ENCODE results near the gene BICC1.

The BICC1 gene

DNA sequence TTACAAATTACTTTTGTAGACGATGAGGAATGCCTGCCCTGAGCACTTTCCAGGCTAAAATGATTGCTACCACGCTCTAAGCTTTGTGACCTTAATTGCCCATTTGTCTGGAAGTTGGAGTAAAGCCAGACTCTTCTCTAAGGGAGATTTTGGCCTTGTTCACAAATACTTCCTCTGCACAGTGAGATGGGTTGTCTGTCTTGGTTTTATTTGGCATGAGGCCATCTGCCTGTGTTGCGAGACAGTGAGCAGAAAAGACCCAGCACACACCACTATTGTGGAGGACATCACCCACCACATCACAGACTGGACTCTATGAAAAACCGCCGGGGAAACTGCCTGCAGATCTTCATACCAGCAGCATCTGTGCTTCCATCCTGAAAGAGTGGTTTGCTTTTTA lies 138.4 kb downstream of the BICC1 start:
- DNase-seq (ENCODE audit: low read depth) = peak; percentile 92

GRCh38 chr10:58651742-58652141 lies 139.1 kb downstream of the BICC1 start:
- DNase-seq (ENCODE audit: low read depth) = no peak

GRCh38 chr10:58653139-58653538 lies 140.5 kb downstream of the BICC1 start:
- DNase-seq (ENCODE audit: low read depth) = peak; percentile 84

DNA sequence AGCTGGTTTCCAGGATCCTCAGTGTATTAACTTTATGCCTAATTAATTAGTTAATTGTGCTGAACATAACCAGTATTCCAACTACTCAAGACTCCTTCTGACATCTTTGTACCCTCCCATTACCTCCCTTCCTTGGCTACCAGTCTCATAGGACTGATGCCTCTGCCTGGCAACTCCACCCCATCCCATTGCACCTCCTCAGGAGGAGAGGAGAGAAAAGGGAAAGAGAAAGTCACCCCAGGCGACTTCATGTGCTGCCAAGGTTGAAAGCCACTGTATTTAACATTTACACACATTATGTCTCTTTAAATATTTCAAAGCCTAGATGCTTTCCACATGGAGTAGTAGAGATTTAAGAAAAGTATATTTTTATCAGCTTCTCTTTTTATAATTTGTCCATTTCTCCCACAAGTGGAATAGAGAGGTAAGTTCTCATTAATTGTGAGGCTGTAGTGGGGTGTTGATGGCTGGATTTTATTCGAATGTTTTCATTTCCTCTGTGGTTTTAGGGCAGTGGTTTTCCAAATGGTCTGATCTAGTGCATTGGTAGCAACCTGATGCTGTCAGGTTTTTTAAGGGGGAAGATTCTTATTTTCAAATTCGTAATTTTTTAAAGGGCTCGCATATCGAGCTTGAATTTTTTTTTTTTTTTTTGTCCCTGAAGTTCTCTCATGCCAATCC lies 148.0 kb downstream of the BICC1 start:
- peak; percentile 52 for DNase-seq (ENCODE audit: low read depth)

DNA sequence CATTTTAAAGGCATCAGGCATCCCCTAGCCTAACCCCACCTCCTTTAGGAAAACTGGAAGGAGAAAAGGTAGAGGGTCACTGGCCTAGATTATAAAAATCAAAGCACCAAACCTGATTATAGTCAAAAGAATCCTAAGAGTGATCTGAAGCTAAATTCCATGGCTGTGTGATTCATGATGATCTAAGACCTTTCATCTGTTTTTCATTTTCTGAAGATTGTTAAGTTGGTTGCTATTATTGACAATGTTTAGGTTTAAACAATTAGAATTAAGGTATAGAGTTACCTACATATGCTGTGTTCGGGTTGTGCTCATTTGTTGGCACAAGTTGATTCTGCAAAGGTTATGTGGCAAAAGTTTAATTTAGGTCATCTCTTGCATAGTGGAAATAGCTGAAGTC lies 148.7 kb downstream of the BICC1 start:
- peak; percentile 76 for DNase-seq (ENCODE audit: low read depth)

GRCh38 chr10:58661902-58662301 lies 149.2 kb downstream of the BICC1 start:
- DNase-seq (ENCODE audit: low read depth) = no peak

- DNase-seq (ENCODE audit: low read depth) = peak; percentile 88
Observed at GRCh38 chr10:58662314-58662713, 149.6 kb downstream of the BICC1 start.

GRCh38 chr10:58665361-58665760 lies 152.7 kb downstream of the BICC1 start:
- DNase-seq (ENCODE audit: low read depth) = no peak

GRCh38 chr10:58666024-58666423 lies 153.4 kb downstream of the BICC1 start:
- DNase-seq (ENCODE audit: low read depth) = no peak

DNA sequence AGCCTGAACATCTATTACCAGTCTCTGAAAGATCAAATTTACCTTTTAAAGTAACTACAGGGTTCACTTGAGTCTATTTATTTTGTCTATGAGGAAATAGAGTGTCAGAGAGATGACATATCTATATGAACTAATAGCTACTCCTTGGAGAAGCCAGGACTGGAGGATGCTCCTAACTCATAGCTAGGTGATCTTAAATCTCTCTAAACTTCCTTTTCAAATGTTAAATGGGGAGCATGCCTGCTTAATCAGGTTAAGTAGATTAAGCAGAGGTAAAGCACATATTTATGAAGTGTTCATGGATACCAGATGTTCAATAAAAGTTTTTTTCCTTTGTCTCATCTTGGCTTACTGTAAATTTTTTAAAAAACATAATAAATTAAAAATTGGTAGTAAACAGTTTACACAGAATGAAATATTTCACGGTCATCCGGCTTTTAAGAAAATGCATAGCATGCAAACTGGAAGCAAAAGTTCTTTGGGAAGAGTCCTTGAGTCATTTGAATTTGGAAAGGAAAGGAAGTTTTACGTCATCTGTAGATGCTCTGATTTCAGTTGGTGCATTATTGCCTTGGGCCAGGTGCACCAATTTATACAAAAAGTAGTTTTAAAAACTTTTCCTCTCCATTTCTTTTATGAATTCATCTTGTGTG lies 155.1 kb downstream of the BICC1 start:
- DNase-seq (ENCODE audit: low read depth) = peak; percentile 36

- peak; percentile 66 for DNase-seq (ENCODE audit: low read depth)
Observed at GRCh38 chr10:58672845-58673244, 160.2 kb downstream of the BICC1 start.

- DNase-seq (ENCODE audit: low read depth) = peak; percentile 31
Observed at GRCh38 chr10:58674251-58674650, 161.6 kb downstream of the BICC1 start.

- DNase-seq (ENCODE audit: low read depth) = no peak
Observed at GRCh38 chr10:58675321-58675720, 162.6 kb downstream of the BICC1 start.

- no peak for DNase-seq (ENCODE audit: low read depth)
Observed at GRCh38 chr10:58691528-58691927, 178.9 kb downstream of the BICC1 start.

DNA sequence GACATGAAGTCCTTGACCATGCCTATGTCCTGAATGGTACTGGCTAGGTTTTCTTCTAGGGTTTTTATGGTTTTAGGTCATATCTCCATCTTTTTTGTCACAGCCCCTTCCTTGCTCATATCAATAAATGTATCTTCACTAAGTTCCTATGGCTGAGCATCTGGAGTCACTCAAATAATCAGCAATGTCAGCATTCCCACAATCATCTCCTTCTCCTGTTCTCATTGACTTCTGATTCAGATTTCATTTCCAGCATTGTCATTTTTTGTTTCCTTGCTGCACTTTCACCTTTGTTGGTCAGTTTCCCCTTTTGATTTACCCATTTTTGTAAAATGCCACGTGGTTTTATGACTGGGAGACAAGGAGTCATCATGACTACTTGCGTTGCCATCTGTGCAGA lies 181.2 kb downstream of the BICC1 start:
- no peak for DNase-seq (ENCODE audit: low read depth)

DNA sequence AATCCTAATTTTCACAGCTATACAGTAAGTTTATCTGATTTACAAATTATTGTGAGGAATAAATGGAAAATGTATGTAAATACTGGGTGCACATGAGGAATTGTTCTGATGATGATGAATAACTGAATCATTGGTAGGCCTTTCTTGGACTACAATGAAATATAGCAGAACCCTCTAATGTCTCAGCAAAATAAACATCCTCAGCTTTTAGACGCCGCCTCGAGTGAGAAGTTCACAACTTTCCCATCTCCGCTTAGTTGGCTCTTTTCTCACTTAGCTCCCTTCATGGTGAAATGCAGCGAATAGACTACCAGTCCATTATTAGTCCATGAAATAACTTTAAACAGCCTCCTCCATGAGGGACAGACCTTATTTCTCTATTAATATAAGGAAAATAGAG lies 182.3 kb downstream of the BICC1 start:
- DNase-seq (ENCODE audit: low read depth) = no peak

DNA sequence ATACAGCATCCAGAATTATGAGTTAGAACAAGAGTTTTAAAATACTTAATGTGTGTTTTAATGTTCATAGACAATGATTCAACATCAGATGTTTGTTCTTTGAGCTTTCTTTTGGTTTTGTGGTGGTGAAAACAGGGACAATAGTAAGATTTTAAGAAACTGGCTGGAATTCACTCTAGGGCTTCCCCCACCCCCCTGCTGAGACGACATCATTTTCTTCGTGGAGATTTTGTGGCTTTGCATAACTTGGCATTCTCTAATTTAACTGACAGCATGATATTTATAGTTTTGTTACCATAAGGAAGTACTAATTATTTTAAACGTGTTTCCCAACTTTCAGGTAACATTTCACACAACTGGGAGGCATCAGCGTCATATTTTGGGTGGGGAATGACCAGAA lies 184.1 kb downstream of the BICC1 start:
- DNase-seq (ENCODE audit: low read depth) = peak; percentile 59

DNA sequence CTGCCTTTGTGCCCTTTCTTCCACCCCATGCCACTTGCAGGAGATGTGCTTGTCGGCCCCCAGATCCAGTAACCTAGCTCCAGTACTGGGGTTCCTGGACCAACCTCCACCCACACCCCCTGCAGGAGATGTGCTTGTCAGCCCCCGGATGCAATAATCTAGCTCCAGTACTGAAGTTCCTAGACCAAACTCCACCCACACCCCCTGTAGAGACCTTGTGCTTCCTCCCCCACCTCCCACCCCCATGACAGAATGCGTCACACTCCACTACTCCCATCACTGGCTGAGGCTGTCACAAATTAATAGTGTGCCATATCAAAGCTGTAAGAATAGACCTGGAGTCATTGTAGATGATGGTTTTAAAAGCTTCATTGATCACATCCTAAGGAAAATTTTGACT lies 185.0 kb downstream of the BICC1 start:
- no peak for DNase-seq (ENCODE audit: low read depth)

DNA sequence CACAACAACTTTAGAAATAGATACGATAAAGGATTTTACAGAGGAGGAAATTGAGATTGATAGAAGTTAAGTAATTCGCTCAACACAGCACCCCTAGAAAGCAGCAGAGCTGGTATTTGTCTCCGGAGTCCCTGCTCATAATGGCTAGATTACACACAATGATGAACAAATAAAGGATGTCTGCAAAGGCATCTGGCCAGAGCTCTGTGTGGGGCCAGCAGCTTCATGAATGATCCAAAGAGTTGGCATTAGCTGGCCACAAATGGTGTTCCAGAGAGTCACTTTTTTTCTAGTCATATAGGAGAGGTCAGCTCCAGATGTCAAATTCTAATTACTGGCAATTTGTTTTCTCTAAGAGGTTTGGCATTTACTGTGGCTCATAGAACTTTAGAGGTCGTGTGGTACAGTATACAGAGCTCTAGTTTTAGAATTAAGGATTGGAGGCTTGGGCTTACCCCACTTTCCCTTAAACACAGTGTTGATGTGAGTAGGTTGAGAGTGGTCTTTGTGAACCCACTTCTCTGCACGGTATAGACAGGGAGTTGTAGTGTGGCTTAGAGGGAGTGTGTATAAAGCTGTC lies 186.2 kb downstream of the BICC1 start:
- DNase-seq (ENCODE audit: low read depth) = peak; percentile 59

DNA sequence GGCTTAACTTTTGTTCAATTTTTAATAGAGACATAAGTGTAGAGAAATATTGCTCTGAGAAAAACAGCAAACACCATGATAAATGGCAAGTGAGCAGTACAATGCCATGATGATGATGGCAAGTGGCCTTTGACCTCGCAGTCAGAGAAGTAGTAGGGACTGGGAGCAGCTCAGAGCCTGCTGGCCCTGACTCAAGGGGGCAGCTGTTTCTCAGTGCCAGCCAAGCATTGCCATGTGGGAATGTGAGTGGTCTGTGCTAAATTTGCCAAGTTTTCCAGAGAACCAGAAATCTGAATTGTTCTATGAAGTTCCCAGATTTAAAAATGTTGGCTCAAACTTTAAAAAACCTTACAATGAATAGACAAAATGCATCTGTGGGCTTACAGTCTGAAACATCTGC lies 187.9 kb downstream of the BICC1 start:
- no peak for DNase-seq (ENCODE audit: low read depth)

GRCh38 chr10:58701405-58702135 lies 188.9 kb downstream of the BICC1 start:
- DNase-seq (ENCODE audit: low read depth) = peak; percentile 93

DNA sequence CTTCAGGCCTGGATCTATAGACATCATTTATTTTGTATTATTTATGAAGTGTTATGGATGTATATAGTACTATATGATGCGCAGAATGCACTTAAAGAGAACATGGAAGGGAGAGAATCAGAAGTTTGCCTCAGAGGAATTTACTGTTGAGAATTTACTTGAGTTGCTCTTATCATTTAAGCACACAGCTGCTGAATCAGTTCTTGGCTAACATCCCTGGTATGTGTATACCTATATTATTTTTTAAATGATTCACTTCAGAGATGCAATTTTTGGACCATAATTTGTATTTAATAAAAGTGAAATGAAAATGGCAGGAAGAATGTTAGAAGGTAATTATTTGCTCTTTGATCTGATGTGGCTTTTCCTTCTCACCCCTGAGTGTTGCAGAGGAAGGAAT lies 191.6 kb downstream of the BICC1 start:
- DNase-seq (ENCODE audit: low read depth) = peak; percentile 60

DNA sequence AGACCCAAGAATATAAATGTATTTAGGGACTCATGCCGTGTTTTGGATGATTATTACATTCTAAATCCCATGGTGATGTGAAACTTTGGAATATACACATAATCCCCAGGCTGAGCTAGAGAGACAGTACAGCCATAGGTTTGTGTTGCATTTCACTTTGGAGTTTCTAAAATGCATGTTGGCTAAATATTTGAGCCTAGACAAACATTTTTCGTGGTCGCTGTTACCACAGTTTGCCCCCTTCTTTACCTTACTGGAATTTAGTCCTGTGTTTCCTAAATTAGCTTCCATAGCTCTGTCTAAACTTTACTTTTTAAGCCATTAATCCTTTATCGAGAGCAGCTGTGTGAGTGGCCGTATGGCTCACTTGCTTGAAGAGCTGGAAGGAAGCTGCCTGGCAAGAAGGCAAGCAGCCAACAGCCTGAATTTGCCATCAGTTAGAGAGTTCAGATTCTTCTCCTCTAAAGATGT lies 192.0 kb downstream of the BICC1 start:
- DNase-seq (ENCODE audit: low read depth) = peak; percentile 75
